K562 (cell line): ENCODE measurements around the gene ASCC1. TPM values are rescaled to one million over a fixed set of nuclear protein-coding genes. Genes with fewer than 3 reads are reported as not detected.

Experiments used
- ESRRB ChIP-seq: fragments of 250-450 bp; sonication (Bioruptor Pico); IDR thresholded peaks from 2 replicates; pipeline ENCODE4 v1.5.0; 2020; ENCODE audit warnings: mild to moderate bottlenecking, moderate library complexity, borderline replicate concordance
- GTF2A2 ChIP-seq: IDR thresholded peaks from 2 replicates; pipeline ENCODE4 v1.6.1; 2016; ENCODE audit warnings: mild to moderate bottlenecking, missing genetic modification characterization, missing compliant biosample characterization
- MAFG ChIP-seq: fragments of 450-650 bp; conservative IDR thresholded peaks from 2 replicates; pipeline ENCODE4 v1.6.1; 2016; ENCODE audit warnings: missing genetic modification characterization, missing compliant biosample characterization
- STAT5A ChIP-seq: IDR thresholded peaks from 2 replicates; pipeline ENCODE4 v1.6.1; 2012; ENCODE audit warnings: low read length, inconsistent platforms, borderline replicate concordance
- ZNF239 ChIP-seq: fragments of 250-450 bp; sonication (Bioruptor Pico); IDR thresholded peaks from 2 replicates; pipeline ENCODE4 v1.4.0; 2020; ENCODE audit warnings: mild to moderate bottlenecking
- ZNF518B ChIP-seq: fragments of 250-450 bp; sonication (Bioruptor Pico); IDR thresholded peaks from 2 replicates; pipeline ENCODE4 v1.5.0; 2021; ENCODE audit warnings: mild to moderate bottlenecking, moderate library complexity
- polyA plus RNA-seq, 8 experiments: library from polyadenylated mRNA; depleted of rRNA in 4 of 8; stranded (reverse) in 5 of 8; unstranded in 3 of 8; fragments of >200 nt; fragmentation: Nextera tagmentation in 2 of 8; fragmentation: Illumina TruSeq in 1 of 8; extraction: Ambion mirVana in 2 of 8; extraction: Trizol in 1 of 8; gene quantifications; 2 replicates each; pipeline versions ENCODE4 v1.2.1 to v1.2.3, GENCODE V29; 2011 to 2014; ENCODE audit warnings: inconsistent platforms in 1 of 8, missing spikeins in 1 of 8
- total RNA-seq, 7 experiments: library from RNA; depleted of rRNA in 6 of 7; stranded (reverse); fragments of >200 nt in 6 of 7; fragmentation: Illumina TruSeq in 2 of 7; extraction: Trizol in 2 of 7; gene quantifications; 2 replicates each; pipeline versions ENCODE4 v1.2.1 to v1.2.3, GENCODE V29; 2011 to 2021; ENCODE audit warnings: low replicate concordance in 1 of 7
- TF ChIP-seq, protein P1 (sequence below), 2 experiments: fragments of 450-650 bp in 1 of 2; sonication (generic) in 1 of 2; formaldehyde crosslinking in 1 of 2; IDR thresholded peaks; 2 replicates each; pipeline versions ENCODE4 v1.7.1 to v1.9.0; 2016 to 2022; ENCODE audit warnings: inconsistent platforms in 1 of 2, mild to moderate bottlenecking in 1 of 2, missing genetic modification reagents in 1 of 2

ASCC1 gene
- total and polyA plus RNA-seq, 9 of the 15 experiments (the other 6 are each of a cell fraction or from before 2014, with no cell fraction given): 31.7 to 73.3 (median 52.8) TPM

DNA sequence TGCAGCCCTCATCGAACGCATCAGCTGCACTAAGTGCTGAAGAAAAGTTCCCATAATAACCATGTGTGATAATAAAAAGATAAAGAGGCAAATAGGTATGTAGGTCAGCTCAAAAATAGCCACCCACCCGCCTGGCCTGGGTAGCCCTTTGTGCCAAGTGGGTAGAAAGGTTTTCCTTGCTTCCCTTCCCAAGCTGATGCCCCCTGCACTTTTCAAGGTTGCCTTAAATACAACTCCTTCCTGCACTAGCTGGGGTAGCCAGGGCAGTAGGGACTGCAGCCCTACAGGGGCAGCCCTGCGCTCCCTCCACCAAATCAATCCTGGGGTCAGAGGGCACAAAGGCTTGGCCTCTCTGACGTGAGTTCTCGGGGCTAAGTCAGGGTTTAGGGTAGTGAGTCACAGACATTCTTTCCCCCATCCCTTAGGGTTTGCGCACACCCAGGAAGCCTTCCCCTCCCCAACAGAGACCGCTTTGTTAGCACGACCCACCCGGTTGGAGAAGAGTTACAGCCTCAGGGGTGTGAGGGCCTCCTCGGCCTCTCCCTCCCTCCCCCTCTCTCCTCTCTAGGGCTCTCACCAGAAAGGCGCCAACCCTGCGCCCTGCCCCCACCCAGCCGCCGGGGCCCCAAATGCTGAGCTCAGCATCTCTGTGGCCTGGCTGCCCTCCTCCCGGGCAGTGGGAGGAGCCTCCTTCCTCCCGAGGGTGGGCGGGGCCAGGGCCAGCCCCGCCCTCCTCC is 44.3 kb upstream of the ASCC1 start (continued):
- TF ChIP-seq, protein P1, sequence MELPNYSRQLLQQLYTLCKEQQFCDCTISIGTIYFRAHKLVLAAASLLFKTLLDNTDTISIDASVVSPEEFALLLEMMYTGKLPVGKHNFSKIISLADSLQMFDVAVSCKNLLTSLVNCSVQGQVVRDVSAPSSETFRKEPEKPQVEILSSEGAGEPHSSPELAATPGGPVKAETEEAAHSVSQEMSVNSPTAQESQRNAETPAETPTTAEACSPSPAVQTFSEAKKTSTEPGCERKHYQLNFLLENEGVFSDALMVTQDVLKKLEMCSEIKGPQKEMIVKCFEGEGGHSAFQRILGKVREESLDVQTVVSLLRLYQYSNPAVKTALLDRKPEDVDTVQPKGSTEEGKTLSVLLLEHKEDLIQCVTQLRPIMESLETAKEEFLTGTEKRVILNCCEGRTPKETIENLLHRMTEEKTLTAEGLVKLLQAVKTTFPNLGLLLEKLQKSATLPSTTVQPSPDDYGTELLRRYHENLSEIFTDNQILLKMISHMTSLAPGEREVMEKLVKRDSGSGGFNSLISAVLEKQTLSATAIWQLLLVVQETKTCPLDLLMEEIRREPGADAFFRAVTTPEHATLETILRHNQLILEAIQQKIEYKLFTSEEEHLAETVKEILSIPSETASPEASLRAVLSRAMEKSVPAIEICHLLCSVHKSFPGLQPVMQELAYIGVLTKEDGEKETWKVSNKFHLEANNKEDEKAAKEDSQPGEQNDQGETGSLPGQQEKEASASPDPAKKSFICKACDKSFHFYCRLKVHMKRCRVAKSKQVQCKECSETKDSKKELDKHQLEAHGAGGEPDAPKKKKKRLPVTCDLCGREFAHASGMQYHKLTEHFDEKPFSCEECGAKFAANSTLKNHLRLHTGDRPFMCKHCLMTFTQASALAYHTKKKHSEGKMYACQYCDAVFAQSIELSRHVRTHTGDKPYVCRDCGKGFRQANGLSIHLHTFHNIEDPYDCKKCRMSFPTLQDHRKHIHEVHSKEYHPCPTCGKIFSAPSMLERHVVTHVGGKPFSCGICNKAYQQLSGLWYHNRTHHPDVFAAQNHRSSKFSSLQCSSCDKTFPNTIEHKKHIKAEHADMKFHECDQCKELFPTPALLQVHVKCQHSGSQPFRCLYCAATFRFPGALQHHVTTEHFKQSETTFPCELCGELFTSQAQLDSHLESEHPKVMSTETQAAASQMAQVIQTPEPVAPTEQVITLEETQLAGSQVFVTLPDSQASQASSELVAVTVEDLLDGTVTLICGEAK (IDR thresholded peaks at IDR 0.05): peak; percentile 22; the same call in 1 of the 2 replicates
- TF ChIP-seq, protein P1 (CRISPR knock-in tag; IDR thresholded peaks at IDR 0.05): no peak
- peak; percentile 19; the same call in 1 of the 2 replicates for TF ChIP-seq STAT5A
- peak; percentile 76 for TF ChIP-seq ZNF239 (CRISPR knock-in tag)
- TF ChIP-seq GTF2A2 (tag): no peak
- no peak for TF ChIP-seq ESRRB (CRISPR knock-in tag)
- no peak for TF ChIP-seq ZNF518B (CRISPR knock-in tag)
- peak; percentile 99 for TF ChIP-seq MAFG (tag)
